Hippocampal formation (tissue), 2 donors: Measurements from ENCODE around the gene LINGO3.

Experiments
- DNase-seq, 2 donors: peaks; one replicate each; lab custom pipeline; 2025; lab: John Stamatoyannopoulos, UW

The LINGO3 gene

GRCh38 chr19:2306281-2306806 lies 1.6 kb downstream of the LINGO3 start:
- DNase-seq = no peak

- DNase-seq = no peak
Measured at GRCh38 chr19:2305452-2306280, 2.3 kb downstream of the LINGO3 start.

- no peak for DNase-seq
Measured at GRCh38 chr19:2303211-2303798, 4.6 kb downstream of the LINGO3 start.

- DNase-seq = no peak
Measured at GRCh38 chr19:2302319-2303210, 5.4 kb downstream of the LINGO3 start.

GRCh38 chr19:2300533-2300932 lies 7.4 kb downstream of the LINGO3 start:
- DNase-seq = no peak

- no peak for DNase-seq
Measured at GRCh38 chr19:2296141-2296540, 11.8 kb downstream of the LINGO3 start.

- DNase-seq = peak; percentile 11 to 47
Measured at GRCh38 chr19:2294687-2295335, 13.1 kb downstream of the LINGO3 start.

GRCh38 chr19:2291185-2291751 lies 16.7 kb downstream of the LINGO3 start:
- DNase-seq = no peak

- DNase-seq = no peak
Measured at GRCh38 chr19:2290441-2291184, 17.3 kb downstream of the LINGO3 start.

- DNase-seq = no peak
Measured at GRCh38 chr19:2289714-2290435, 18.1 kb downstream of the LINGO3 start.

GRCh38 chr19:2288818-2289713 lies 18.9 kb downstream of the LINGO3 start:
- DNase-seq = no peak

GRCh38 chr19:2288338-2288817 lies 19.6 kb downstream of the LINGO3 start:
- no peak for DNase-seq

- DNase-seq = no peak
Measured at GRCh38 chr19:2287585-2288337, 20.2 kb downstream of the LINGO3 start.

- no peak for DNase-seq
Measured at GRCh38 chr19:2286402-2287140, 21.4 kb downstream of the LINGO3 start.

- no peak for DNase-seq
Measured at GRCh38 chr19:2283835-2284507, 24.0 kb downstream of the LINGO3 start.

GRCh38 chr19:2282862-2283237 lies 25.1 kb downstream of the LINGO3 start:
- DNase-seq = no peak
